Stimulated activated CD4-positive, alpha-beta T cell treated with anti-CD3 and anti-CD28 coated beads, Interleukin-15, amount 100 ng/mL, for 48 hours (primary cell): ENCODE data around the gene MYO1E.

Experiments used
- DNase-seq, 2 donors: peaks; one replicate each; pipeline ENCODE4 v3.0.0-alpha.2; 2020; ENCODE audit warnings: low read depth in 2 of 2

The MYO1E gene

GRCh38 chr15:59315914-59316451, 56.7 kb downstream of the MYO1E start:
- DNase-seq = no peak

GRCh38 chr15:59313641-59314332, 58.9 kb downstream of the MYO1E start:
- no peak for DNase-seq

GRCh38 chr15:59312205-59312604, 60.5 kb downstream of the MYO1E start:
- no peak for DNase-seq

- no peak for DNase-seq
These were observed 61.5 kb downstream of the MYO1E start for GRCh38 chr15:59311195-59311594.

GRCh38 chr15:59309405-59309804, 63.3 kb downstream of the MYO1E start:
- no peak for DNase-seq

- no peak for DNase-seq
These were observed 65.5 kb downstream of the MYO1E start for GRCh38 chr15:59307165-59307537.

- no peak for DNase-seq
These were observed 66.0 kb downstream of the MYO1E start for GRCh38 chr15:59306520-59307164.

- DNase-seq = no peak
These were observed 67.9 kb downstream of the MYO1E start for GRCh38 chr15:59304807-59305206.

- DNase-seq = no peak
These were observed 68.5 kb downstream of the MYO1E start for GRCh38 chr15:59304034-59304795.

- DNase-seq = no peak
These were observed 69.0 kb downstream of the MYO1E start for GRCh38 chr15:59303633-59304032.

- no peak for DNase-seq
These were observed 69.5 kb downstream of the MYO1E start for GRCh38 chr15:59303136-59303535.

- DNase-seq = no peak
These were observed 71.1 kb downstream of the MYO1E start for GRCh38 chr15:59301527-59301926.

- DNase-seq = no peak
These were observed 72.0 kb downstream of the MYO1E start for GRCh38 chr15:59300618-59301139.

GRCh38 chr15:59299929-59300617, 72.6 kb downstream of the MYO1E start:
- peak; percentile 59 to 63 for DNase-seq

GRCh38 chr15:59298854-59299250, 73.8 kb downstream of the MYO1E start:
- DNase-seq = no peak

- peak; percentile 43 to 46 for DNase-seq
These were observed 74.3 kb downstream of the MYO1E start for GRCh38 chr15:59298225-59298853.

GRCh38 chr15:59296181-59296617, 76.5 kb downstream of the MYO1E start:
- no peak for DNase-seq

GRCh38 chr15:59295261-59296001, 77.2 kb downstream of the MYO1E start:
- DNase-seq = no peak

GRCh38 chr15:59294574-59295260, 78.0 kb downstream of the MYO1E start:
- DNase-seq = no peak
